B cell (primary cell): ENCODE results near the gene ATAD3A.
"Not testable (repeated sequence)": the region's sequence is repeated elsewhere in the genome, so short reads cannot be mapped to it uniquely, and the experiment has no call there.

Experiments used
- CTCF ChIP-seq: fragments of 200-600 bp; IDR thresholded peaks from one replicate; pipeline ENCODE4 v1.8.0; 2022; ENCODE audit warnings: antibody characterized with exemption, mild to moderate bottlenecking
- EZH2 ChIP-seq: IDR thresholded peaks from 2 replicates; pipeline ENCODE4 v1.6.1; 2012; ENCODE audit warnings: borderline replicate concordance, low read depth, mild to moderate bottlenecking, moderate library complexity, low read length; ENCODE audit not compliant: insufficient read depth, poor library complexity, severe bottlenecking

GRCh38 chr1:1476011-1476410 is 36.0 kb upstream of the ATAD3A start:
- TF ChIP-seq CTCF, EZH2: not testable (repeated sequence)
